Glomerular visceral epithelial cell (primary cell): ENCODE measurements around the gene TSC22D1.

Source experiments
- DNase-seq: peaks from one replicate; pipeline ENCODE4 v3.0.0-alpha.2; 2016; ENCODE audit errors: extremely low spot score

TSC22D1 gene

DNA sequence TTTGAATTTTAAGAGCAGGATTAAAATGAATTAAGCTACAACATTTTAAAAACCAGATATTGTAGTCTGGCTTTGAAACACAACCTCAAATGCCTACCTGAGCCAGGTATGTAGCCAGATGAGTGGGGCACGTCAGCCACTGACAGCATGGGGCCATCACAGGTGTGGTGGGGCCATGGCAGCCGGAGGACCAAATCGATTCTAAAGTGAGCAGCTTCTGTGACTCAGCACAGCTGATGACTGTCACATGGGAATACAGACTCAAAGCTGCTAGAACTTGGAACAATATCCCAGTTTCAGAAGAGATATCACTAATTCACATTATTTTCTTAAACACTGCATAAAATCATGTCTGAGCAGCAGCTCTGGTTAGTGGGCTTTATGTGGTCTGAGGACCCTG is 149.7 kb downstream of the TSC22D1 start:
- DNase-seq = no peak

DNA sequence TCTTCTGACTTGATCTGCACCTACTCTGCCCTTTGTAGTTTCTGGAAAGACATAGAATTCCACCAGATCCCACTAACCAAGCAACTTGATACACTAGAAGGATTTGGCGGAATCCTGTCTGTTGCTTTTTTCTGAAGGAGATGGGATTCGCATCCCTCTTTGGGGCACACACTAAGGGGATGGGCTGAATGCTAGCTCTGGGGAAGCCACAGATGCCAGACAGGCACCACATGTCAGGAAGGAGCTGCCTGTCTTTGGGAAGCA is 150.4 kb downstream of the TSC22D1 start:
- DNase-seq = no peak

DNA sequence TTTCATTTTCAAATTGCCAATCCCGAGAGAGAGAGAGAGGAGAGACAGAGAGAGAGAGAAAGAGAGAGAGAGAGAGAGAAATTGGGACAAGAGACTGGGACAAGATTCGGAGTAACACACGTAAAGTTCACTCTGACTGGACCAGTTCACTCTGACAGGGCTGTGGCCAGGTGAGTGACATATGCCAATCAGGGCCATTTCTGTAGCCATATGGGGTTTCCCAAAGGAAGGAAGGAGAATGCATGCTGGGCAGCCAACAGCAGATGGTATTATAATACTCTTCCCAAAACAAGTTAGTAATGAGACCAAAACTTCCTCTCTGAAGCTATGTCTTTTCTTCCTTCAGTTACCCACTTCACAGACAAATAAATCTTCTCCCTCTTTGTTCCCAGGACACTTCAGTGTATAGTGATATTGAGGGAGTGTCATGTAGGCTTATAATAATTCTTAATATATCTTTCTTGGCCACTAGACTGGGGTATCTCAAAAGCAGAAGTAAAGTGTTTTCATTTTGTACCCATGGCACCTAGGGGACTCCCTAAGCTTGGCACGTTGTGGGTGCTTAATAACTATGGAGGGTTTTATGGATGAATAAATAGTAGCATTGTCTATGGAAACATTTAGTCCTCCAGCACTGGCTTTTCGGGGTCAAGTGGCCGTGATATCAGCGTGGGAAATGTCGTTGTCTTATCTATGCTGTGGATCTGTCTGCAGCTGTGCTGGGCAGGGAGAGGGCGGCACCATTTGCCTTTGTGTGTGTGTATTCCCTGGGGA is 150.9 kb downstream of the TSC22D1 start:
- DNase-seq = no peak

DNA sequence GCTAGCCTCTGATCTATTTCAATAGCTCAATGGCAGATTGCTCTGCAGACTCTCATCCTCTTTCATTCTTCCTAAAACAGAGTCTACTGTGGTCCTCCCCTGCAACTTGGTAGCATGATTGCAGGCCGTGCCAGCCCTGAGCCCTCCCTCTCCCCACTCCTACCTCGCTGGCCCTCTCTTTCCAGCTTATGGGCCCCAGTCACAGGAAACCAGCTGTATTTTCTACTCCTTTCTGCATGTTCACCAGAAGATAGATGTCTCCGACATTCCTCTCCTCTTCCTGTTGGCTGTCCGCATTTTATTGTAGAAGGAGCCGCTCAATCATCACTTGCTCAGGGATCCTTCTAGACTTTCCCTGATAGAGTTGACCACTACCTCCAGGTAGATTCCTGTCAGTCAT is 152.3 kb downstream of the TSC22D1 start:
- no peak for DNase-seq

DNA sequence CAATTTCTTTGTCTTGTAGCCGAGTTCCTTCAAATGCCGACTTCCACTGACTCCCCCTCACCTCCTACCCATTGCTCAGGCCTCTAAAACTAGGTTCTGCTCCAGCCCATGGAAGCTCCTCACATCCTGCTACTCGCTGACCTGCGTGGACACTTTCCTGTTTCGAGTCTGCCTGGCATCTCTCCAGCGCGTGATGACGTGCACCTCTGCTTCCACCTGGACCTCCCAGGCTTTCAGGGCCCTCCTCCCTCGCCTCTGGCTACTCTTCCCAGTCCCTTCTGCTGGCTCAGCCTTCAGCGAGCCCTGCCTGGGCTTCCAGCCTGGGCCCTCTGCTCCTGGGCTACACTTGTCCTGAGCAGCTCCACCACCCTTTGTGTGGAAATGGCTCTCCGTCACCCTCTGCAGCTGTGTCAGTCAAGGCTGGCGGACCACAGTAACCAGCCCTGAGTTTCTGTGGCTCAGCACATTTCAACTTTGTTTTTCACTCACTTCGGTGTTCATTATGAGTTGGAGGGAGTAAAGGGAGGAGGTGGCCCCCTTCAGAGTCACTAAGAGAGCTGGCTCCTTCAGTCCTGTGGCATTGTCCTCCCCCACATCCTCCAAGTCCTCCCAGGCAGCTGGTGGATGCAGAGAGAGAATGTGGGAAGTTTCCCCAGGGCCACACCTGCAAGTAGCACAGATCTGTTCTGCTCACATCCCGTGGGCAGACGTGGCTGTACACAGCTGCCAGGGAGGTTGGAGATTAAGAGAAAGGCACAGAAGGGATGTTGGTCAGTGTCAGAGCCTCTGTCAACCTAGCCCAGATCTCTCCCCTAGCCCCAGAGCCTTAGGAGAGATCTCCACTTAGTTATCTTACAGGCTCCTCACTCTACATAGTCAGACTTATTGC is 153.1 kb downstream of the TSC22D1 start:
- no peak for DNase-seq

DNA sequence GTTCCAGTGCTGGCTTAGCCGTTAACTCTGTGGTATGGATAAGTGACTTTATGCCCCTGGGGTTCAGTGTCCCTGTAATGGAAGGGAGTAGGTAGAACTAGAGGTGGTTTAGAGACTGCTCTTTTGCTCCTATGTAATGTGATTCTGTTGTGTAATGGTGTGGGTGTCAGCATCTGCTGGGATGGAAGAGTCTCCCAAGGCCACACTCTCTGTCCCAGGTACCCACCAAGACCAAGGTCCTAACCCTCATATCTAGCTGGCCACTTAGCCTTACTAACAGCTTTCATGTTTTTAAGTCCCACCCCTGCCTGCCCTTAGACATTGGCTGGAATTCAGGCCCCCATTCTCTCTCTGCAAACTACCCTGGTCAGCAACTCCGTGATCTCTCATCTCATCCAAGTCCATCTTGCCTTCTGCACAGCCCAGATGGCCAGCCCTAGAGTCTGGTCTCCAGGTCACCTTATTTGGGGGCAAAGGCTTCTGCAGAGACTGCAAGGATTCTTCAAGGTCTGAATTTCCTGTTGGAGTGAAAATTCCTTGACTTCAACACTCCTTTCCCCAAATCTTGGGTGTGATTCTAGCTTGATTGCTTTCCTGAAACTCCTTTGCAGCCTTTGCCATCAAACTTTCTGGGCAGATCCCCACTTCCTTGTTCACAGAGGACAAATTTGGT is 154.1 kb downstream of the TSC22D1 start:
- no peak for DNase-seq

DNA sequence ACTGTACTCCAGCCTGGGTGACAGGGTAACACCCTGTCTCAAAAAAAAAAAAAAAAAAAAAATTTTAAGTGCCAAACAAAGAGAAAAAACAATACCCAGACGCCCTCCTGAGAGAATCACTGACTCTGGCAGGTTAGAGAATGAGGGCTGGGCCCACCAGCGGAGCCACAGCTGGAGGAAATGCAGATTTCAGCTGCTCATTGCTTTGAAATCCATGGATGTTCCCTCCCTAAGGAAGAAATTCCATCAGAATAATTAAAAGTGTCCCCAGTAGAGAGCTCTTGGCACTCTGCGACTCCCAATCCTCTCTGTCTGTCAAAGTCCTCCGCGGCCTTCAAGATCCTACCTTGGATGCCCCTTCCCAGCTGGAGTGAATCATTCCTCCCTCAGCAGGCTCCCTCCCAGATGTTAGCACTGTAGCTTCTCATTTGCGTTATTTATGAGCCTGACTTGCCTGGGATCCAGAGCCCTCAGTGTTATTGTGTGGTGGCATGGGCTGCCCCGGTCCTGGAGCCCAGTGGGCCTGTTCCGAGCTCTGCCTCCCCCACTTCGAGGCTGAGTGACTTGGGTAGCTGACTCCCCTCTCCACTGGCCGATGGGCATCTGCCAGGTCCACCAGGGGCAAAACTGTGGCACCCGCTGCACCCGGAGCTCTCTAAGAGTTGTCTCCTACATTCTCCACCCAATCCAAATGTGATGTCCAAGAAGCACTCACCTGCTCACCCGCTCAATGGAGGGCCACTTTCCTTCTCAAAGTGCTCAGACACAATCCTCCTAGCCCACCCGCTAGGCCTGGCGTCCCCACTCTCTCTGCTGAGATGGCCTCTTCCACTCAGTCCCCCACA is 155.5 kb downstream of the TSC22D1 start:
- no peak for DNase-seq

DNA sequence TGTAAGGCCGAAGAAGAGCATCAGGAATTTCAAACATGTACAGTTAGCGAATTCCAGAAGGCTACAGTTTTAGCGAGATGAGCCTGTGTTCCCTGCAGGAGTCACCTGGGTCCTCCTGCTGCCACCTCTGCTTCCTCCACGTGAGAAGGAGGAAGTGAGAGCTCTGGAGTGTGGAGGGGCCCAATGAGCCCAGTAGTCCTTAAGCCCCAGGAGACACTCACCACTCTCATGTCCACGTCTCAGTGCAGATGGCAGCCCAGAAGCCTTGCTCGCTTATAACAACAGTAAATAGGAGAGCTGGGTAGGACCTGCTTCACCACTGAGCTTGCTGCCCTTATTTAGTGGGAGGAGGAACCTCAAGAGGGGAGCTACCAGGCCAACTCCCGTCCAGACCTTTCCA is 158.3 kb downstream of the TSC22D1 start:
- no peak for DNase-seq

DNA sequence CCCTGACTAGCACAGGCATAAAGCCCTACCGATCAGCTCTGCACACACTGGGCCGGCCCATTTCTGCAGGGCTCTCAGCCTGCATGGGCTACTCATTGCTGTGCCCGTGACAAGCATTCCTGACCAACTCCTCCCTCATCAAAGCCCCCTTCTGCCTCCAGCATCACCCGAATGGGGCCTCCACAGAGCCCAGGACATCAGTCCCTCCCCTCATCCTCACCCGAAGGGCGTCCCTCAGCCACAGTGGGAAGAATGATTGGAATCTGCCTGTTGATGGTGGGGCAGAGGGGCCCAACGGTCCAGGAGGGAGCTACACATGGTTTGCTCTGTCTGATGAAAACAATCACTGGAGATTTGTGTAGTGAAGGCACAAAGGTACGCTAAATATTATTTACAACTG is 158.7 kb downstream of the TSC22D1 start:
- DNase-seq = no peak

DNA sequence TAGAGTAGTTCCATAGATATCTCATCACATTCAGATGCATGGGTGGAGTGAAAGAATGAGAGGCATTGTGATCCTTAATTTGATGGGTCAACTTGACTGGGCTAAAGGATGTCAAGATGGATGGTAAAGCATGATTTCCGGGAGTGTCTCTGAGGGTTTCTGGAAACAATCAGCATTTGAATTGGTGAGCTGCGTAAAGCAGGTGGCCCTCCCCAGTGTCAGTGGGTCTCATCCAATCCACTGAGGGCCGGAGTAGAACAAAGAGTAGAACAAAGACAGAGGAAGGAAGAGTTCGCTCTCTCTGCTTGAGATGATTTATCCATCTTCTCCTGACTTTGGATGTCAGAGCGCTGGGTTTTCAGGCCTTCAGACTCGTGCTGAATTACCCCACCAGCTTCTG is 159.4 kb downstream of the TSC22D1 start:
- no peak for DNase-seq

DNA sequence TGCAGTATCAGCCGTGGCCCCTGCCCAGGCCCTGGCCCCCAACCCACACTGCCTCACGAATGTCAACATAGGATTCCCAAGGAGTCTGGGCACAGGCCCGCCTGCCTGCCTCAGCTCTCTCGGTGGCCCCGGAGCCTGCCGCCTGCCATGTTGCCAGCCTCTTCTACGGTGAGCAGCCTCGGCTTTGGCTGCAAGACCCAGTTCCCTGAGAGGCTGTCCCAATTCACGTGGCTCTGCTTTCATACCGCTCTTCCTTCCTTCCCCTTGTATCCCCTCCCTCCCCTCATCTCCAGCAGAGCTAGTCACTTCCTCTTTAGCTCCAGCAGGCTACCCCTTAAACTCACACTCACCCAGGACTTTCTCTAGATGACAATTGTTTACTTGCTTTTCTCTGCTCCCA is 159.8 kb downstream of the TSC22D1 start:
- no peak for DNase-seq

DNA sequence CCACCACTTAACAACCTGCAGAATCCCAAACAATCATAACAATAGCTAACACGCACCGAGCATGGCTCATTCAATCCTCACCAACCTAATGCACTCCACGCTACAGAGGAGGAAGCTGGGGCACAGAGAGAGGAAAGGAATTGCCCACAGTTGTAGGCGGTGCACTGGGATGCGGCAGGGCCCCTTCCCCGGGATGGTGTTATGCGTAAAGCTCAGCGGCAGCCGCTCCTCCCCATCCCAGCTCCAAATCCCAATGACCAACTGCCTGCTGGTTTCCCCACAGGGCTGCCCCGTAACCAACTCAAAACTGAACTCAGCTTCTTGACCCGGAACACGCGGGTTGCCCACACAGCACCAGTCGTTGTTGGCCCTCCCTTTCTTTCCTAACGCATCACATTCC is 160.3 kb downstream of the TSC22D1 start:
- DNase-seq = no peak

DNA sequence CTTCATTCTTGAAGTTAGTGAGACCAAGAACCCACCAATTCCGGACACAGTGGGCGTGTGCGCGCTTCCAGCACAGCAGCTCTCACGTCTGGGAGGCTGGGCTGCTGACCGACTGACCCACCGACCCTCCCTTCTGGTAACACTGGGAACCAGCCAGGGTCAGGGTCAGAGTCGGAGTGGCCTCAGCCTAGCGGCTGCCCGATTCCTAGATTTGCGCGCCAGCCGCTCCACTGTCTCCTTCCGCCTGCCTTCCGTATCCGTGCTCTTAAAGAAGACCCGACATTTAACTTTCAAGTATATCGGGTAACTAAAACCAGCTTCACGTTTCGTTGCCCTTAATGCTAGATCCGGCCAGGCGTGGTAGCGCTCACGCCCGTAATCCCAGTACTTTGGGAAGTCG is 161.4 kb downstream of the TSC22D1 start:
- DNase-seq = no peak

DNA sequence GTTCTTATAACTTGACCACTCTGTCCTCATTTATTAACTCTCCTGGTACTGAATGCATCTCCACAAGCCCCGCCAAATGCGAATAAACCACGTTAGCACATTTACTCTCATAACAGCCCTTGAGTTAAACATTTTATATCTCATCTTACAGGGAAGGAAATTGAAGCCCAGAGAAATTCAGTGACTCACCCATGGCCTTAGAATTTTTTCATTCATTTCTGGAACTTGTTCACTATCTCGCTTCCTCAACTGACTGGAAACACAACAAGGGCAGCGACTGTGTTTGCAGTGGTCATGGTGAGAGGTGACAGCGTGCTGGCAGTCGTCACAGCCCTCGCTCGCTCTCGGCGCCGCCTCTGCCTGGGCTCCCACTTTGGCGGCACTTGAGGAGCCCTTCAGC is 163.0 kb downstream of the TSC22D1 start:
- no peak for DNase-seq

DNA sequence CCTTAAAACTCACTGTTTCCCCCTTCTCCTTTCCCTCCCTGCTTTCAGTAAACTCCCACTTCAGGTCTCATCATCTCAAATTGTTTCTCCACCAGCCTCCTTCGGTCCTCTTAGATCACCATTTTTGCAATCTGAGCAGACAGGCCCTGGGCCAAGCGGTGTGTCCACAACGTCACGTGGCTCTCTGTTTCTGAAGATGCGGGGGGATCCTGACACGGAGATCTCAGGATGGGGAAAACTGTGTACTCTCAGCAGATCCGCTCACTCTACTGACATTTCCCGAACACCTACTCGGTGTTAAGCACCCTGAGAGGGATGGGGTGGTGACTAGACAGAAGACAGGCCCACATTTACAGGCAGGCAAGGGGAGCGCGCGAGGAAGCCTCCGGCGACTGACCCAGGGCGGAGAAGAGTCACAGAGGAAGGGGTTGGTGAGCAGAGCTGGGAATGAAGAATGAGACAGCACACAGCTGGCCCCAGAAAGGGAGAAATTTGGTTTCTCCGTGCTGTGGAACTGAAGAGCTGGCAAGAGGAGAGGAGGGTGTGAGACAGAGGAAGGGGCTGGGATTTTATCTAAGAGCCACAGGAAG is 163.7 kb downstream of the TSC22D1 start:
- no peak for DNase-seq

DNA sequence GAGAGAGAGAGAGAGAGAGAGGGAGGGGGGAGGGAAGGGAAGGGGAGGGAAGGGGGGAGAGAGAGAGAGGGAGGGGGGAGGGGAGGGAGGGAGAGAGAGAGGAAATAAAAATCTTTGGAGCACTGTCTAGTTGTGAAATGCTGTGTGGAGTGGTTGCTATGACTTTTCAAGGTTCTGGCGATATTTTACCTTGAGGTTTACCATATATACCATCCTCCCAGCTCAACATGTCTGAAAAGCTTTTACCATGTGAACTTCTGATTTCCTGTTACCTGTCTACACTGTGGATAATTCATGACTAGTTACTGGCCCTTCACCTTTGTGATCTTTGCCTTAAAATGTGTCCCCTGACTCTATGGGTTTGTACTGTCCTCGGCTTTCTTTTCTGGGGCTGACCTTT is 164.3 kb downstream of the TSC22D1 start:
- no peak for DNase-seq

DNA sequence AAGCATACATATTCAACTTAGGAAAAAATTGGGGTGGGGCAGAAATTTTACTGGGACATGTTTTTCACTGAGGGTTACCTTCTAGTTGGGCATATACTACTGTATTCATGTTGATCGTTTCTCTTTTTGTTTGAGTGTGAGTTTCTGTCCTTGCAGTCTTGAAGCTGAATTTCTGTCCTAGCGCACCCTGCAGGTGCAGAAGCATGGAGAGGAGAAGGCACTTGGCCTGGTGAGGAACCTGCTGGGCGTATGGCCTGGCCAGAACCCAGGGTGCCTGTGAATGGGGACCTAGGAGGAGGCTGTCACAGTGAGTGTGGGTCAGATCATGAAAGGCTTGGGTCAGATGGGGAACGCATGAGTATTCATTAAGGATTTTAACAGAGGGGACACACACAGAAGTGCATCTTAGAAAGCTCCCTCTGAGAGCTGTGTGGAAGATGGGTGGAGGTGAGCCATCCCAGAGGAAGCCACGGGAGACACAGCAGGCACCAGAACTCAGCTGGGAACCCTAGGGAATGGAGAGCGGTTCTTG is 165.7 kb downstream of the TSC22D1 start:
- DNase-seq = no peak

DNA sequence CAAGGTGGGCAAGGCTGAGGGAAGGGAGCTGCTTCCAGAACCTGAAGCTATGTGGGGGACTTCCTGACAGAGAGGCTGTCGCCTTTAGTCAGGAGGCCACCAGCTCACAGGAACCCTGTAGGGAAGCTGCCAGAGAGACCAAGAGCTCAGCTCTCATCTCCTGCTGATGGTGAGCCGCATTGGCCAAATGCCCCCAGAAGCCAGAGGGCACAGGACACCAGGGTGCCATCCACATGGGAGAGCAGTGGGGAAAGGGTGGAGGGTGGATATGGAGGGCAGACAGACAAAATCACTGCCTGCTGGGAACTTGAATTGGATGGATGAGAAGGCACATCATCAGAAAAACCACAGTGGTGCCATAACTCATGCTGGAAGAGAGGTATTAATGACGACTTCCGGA is 166.5 kb downstream of the TSC22D1 start:
- no peak for DNase-seq

DNA sequence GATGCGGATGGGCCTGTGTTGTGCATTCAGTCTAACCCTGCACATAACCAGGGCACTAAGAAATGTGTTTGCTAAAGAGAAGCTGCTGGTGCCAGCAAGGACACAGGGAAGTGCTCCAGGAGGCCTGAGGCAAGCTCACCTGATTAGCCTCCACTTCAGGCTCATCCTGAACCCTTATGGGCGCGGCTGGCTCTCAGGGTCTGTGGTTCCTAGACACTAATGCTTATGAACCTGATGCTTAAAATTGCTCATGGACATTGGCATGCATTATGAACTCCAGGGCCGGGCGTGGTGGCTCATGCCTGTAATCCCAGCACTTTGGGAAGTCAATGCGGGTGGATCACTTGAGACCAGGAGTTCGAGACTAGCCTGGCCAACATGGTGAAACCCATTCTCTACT is 168.2 kb downstream of the TSC22D1 start:
- DNase-seq = no peak

DNA sequence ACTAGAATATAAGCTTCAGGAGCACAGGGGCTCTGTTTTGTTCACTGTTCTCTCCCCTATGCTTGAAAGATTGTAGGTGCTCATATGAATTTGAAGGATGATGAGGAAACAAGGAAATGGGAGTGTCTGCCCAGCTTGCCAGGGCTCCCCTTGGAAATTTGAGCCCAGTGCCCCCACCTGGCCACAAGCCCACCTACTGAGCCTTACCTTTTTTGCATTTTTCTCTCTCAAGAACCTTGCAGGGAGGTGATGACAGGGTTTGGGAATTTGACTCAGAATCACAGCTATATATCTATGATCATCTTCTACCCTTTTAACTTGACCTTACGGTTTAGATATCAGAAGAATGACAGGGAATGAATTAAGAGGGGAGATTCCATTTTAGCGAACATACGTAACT is 168.8 kb downstream of the TSC22D1 start:
- DNase-seq = no peak

DNA sequence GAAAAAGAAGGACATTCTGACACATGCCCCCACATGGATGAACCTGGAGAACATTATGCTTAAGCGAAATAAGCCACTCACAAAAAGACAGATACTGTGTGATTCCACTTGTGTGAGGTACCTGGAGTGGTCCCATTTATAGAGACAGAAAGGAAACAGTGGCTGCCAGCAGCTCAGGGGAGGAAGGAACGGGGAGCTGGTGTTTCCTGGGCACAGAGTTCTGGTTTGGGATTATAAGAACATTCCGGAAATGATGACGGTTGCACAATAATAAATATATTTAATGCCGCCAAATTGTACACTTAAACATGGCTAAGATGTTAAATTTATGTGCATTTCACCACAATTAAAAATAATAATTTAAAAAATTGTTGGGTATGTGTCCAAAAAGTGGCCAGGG is 169.5 kb downstream of the TSC22D1 start:
- DNase-seq = no peak
